ENCODE measurements around the gene ATP13A1. TPM values are rescaled to one million over a fixed set of nuclear protein-coding genes. Genes with fewer than 3 reads are reported as not detected.
"Not testable (repeated sequence)": the region's sequence is repeated elsewhere in the genome, so short reads cannot be mapped to it uniquely, and the experiment has no call there.

The ATP13A1 gene
- total RNA-seq: 74.9 TPM

DNA sequence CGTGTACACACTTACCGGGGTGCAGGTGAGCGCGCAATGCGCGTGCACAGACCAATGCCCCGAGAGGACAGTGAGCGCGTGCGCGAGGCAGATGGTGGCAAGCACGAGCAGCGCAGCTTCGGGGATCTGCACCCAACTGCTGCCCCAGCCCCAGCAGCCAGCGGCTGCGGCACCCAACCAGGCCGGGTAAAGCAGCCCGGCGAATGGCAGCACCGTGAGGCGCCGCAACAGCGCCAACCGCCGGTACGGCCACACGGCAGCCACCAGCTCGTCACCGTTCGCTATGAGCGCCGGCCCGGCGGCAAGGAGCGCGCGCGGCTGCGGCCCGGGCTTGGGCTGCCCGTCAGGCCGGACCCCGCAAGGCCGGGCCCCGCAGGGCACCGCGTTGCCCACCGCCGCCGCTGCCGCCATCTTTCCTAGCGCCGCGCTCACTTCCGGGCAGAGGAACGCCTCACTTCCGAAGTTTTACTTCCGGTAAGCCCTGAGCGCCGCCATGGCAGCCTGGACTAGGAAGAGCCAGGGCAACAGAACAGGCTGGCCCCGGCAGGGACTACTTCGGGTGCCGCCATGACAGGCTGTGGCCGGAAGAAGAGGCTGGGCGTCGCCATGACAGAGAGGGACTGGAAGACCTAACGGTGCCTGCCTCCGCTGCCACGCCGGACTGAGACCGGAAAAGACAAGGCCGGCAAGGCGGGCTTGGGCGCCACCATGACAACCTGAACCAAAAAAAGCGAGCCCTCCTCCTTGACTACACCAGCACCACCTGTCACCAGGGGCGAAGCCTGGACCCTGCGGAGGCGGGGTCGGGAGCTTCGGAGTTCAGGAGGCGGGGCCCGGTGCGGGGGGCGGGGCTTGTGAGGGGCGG is at the start of gene ATP13A1:
TSS of gene ATP13A1 (minus strand) at position 421 of the 865 bp plus-strand sequence. CDS start at position 411, 10 bp downstream.
- DNase-seq (ENCODE audit: low spot score): peak; percentile 97

DNA sequence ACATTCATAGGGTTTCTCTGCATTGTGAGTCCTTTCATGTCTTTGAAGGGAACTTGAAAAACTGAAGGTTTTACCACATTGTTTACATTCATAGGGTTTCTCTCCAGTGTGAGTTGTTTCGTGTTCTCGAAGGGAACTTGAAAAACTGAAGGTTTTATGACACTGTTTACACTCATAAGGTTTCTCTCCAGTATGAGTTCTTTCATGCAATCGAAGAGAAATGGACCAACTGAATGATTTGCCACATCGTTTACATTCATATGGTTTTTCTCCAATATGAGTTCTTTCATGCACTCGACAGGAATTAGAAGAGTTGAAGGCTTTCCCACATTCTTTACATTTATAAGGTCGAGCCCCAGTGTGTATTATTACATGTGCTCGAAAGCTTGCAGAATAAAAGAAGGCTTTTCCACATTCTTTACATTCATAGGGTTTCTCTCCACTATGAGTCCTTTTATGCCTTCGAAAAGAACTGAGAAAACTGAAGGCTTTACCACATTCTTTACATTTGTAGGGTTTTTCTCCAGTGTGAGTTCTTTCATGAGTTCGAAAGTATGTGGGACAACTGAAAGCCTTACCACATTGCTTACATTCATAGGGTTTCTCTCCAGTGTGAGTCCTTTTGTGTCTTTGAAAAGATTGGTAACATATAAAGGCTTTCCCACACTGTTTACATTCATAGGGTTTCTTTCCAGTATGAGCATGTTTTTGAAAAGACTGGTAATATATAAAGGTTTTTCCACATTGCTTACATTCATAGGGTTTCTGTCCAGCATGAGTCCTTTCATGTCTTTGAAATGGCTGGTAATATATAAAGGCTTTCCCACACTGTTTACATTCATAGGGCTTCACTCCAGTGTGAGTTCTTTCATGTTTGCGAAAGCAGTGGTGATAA is 48.7 kb upstream of the ATP13A1 start:
- no peak for DNase-seq (ENCODE audit: low spot score)

DNA sequence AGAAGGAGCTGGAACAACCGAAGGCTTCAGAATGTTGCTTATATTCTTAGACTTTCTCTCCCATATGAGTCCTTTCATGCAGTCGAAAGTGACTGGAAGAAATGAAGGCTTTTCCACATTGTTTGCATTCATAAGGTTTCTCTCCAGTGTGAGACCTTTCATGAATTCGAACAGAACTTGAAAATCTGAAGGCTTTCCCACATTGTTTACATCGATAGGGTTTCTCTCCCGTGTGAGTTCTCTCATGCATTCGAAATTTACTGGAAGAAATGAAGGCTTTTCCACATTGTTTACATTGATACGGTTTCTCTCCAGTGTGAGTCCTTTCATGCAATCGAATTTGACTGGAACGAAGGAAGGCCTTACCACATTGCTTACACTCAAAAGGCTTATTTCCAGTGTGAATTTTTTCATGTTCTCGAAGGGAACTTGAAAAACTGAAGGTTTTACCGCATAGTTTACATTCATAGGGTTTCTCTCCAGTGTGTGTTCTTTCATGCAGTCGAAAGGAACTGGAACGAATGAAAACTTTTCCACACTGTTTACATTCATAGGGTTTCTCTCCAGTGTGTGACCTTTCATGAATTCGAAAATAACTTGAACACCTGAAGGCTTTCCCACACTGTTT is 47.9 kb upstream of the ATP13A1 start:
- DNase-seq (ENCODE audit: low spot score): no peak

DNA sequence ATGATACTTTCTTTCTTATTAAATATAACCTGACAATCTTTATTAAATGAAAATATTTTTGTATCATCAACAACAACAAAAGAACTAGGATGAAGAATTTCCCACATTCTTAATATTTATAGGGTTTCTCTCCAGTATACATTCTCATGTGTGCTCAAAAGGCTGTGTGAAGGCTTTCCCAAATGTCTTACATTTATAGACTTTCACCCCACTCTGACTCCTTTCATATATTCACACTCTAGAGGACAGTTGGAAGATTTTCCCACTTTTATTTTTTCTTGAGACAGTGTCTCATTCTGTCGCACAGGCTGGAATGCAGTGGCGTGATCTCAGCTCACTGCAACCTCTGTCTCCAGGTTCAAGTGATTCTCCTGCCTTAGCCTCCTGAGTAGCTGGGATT is 47.0 kb upstream of the ATP13A1 start:
- DNase-seq (ENCODE audit: low spot score): no peak

DNA sequence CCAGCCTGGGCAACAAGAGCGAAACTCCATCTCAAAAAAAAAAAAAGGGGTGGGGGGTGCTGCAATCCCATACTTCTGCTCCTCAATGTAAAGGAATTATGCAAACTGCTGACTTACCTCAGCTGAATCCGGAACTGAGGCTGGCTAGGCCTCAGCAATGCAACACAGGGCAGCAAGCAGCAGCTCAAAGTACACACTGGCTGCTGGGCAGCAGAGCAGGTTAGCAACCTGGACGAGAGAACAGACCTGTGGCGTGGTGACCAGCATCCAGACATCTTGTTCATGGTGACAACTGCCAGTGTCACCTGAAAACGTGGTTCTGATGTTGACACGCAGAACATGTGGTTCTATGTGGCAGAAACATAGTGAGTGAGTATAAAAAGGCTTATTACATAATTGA is 41.4 kb upstream of the ATP13A1 start:
- DNase-seq (ENCODE audit: low spot score): no peak

DNA sequence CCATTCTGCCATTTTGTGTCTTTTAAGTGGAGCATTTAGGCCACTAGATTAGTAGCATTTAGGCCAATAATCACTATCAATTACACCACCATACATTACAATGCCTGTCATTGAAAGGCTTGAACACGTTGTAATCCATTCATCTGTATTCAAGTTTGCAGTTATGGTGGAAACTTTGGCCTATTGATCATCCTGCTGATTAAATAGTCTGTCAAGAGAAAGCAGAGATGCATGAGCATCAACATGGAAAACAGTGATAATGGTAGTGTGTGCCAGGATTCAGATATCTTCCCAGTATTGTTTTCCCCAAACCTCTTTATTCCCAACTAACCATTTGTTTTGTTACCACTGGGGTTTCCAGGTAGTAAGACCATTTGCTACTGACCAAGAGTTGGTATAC is 37.0 kb upstream of the ATP13A1 start:
- DNase-seq (ENCODE audit: low spot score): not testable (repeated sequence)

DNA sequence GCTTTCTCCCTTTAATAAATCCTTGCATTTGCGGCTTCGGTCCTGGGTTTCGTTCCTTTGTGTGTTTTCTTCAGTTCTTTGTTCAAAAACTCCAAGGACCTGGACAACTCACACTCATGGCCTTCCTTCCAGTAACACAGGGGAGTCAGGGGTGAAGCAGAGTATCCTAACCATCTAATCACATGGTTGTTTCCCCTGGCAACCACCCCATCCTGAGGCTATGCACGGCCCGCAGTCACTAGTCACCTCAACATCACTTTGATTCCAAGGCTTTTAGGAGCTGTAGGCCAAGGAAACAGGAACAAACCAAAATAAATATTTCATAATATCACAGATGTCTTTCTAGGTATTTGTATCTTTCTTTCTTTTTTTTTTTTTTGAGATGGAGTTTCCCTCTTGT is 34.1 kb upstream of the ATP13A1 start:
- DNase-seq (ENCODE audit: low spot score): no peak

DNA sequence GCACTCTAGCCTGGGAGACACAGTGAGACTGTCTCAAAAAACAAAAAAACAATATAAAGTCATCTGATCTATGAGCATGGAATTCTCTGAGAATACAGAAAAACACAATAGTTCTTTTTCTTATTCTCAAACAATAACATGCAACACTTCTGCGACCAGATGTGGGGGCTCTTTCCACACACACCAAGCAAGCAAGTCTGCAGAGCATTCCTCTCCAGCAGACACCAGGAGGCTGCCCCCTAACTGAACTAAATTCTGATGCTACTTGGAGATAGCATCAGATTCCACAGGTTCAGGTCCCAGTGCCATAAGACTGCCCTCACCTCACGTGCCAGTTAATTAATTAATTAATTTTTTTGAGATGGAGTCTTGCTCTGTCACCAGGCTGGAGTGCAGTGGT is 32.9 kb upstream of the ATP13A1 start:
- DNase-seq (ENCODE audit: low spot score): no peak

DNA sequence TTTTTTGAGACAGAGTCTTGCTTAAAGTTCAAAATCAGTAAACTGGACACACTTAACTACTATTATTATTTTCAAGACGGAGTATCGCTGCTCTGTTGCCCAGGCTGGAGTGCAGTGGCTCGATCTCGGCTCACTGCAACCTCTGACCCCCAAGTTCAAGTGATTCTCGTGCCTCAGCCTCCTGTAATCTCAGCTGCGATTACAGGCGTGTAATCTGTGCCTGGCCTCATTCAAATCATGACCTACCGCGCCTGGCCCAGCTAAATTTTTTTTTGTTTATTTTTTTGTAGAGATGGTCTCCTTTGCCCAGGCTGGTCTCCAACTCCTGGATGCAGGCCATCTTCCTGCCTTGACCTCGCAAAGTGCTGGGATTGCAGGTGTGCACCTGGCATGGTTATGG is 28.2 kb upstream of the ATP13A1 start:
- DNase-seq (ENCODE audit: low spot score): no peak

DNA sequence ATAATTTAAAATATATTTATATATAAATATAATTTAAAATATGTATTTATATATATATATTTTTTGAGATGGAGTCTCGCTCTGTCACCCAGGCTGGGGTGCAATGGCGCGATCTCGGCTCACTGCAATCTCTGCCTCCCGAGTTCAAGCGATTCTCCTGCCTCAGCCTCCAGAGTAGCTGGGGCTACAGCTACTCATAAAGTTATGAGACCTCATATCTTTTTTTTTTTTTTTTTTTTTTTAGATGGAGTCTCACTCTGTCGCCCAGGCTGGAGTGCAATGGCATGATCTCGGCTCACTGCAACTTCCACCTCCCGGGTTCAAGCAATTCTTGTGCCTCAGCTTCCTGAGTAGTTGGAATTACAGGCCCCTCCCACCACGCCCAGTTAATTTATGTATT is 25.5 kb upstream of the ATP13A1 start:
- DNase-seq (ENCODE audit: low spot score): not testable (repeated sequence)

DNA sequence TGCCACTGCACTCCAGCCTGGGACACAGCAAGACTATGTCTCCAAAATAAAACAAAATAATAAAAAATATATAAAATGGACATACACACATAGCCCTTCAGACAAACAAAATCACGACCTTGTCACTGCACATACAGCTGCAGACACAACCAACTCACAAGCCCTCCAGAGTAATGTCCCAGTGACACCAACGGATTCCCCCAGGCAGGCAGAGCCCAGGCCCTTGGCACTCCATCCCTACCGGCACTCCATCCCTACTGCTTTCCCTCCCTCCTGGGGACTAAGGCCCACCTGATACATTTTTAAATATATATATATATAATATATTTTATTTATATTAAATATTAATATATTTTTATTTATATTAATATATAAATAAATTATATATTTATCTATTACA is 23.6 kb upstream of the ATP13A1 start:
- no peak for DNase-seq (ENCODE audit: low spot score)

DNA sequence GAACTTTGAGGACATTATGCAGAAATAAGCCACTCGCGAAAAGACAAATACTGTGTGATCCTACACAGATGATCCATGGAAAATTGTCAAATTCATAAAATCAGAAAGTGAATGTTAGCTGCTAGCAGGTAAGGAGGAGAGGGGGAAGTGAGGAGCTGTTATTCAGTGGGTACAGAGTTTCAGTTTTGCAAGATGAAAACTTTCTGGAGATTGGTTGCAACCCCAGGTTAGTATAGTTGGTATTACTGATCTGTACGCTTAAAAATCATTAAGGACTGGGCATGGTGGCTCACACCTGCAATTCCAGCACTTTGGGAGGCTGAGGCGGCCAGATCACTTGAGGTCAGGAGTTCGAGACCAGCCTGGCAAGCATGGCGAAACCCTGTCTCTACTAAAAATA is 23.1 kb upstream of the ATP13A1 start:
- DNase-seq (ENCODE audit: low spot score): no peak

DNA sequence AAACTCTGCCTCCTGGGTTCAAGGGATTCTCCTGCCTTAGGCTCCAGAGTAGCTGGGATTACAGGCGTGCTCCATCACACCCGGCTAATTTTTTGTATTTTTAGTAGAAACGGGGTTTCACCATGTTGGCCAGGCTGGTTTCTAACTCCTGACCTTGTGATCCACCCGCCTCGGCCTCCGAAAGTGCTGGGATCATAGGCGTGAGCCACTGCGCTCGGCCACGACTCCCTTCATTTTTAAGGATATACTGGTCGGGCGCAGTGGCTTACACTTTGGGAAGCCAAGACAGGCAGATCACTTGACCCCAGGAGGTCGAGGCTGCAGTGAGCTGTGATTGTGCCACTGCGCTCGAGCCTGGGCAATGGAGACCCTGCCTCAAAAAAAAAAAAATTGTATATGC is 22.6 kb upstream of the ATP13A1 start:
- not testable (repeated sequence) for DNase-seq (ENCODE audit: low spot score)

DNA sequence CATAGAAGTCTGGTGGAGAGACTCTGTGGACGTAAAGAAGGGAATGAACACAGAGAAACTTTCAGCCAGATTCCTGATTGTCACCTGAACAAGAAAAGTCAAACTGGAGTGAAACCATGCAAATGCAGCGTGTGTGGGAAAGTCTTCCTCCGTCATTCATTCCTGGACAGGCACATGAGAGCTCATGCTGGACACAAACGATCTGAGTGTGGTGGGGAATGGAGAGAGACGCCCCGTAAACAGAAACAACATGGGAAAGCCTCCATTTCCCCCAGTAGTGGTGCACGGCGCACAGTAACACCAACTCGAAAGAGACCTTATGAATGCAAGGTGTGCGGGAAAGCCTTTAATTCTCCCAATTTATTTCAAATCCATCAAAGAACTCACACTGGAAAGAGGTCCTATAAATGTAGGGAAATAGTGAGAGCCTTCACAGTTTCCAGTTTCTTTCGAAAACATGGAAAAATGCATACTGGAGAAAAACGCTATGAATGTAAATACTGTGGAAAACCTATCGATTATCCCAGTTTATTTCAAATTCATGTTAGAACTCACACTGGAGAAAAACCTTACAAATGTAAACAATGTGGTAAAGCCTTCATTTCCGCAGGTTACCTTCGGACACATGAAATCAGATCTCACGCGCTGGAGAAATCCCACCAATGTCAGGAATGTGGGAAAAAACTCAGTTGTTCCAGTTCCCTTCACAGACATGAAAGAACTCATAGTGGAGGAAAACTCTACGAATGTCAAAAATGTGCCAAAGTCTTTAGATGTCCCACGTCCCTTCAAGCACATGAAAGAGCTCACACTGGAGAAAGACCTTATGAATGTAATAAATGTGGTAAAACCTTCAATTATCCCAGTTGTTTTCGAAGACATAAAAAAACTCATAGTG is 15.9 kb upstream of the ATP13A1 start:
- no peak for DNase-seq (ENCODE audit: low spot score)

DNA sequence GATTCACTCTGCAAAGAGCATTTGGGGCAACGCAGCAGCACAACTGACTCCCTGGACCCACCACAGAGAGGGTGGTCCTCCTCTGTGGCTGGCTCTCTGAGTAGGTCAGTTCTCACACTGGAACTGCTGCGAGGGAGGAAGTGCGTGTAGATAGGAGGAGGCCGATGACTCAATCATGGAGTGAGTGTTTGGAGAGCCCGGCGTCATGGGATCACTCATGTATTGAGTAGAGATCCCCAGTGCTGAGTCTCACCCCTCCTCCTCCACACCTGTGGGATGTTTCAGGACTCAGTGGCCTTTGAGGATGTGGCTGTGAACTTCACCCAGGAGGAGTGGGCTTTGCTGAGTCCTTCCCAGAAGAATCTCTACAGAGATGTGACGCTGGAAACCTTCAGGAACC is 14.1 kb upstream of the ATP13A1 start:
- DNase-seq (ENCODE audit: low spot score): no peak

DNA sequence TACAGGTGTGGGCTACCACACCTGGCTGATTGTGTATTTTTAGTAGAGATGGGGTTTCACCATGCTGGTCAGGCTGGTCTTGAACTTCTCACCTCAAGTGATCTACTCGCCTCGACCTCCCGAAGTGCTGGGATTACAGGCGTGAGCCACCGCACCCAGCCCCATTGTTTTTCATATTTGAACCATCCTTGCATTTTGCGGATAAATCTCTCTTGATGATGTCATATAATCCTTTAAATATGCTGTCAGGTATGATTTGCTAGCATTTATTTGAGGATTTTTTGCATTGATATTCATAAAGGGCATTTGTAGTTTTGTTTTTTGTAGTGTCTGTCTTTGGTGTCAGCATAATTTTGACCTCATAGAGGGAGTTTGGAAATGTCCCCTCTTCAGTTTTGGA is 10.8 kb upstream of the ATP13A1 start:
- no peak for DNase-seq (ENCODE audit: low spot score)

DNA sequence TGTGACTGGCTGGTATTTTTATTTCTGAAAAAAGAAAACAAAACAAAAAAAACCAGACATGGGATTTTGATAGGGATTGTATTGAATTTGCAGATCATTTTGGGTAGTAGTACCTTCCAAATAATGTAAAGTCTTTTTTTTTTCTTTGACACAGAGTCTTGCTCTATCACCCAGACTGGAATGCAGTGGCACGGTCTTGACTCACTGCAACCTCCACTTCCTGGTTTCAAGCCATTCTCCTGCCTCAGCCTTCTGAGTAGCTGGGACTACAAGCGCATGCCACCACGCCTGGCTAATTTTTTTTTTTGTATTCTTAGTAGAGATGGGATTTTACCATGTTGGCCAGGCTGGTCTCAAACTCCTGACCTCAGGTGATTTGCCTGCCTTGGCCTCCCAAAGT is 9.3 kb upstream of the ATP13A1 start:
- no peak for DNase-seq (ENCODE audit: low spot score)

DNA sequence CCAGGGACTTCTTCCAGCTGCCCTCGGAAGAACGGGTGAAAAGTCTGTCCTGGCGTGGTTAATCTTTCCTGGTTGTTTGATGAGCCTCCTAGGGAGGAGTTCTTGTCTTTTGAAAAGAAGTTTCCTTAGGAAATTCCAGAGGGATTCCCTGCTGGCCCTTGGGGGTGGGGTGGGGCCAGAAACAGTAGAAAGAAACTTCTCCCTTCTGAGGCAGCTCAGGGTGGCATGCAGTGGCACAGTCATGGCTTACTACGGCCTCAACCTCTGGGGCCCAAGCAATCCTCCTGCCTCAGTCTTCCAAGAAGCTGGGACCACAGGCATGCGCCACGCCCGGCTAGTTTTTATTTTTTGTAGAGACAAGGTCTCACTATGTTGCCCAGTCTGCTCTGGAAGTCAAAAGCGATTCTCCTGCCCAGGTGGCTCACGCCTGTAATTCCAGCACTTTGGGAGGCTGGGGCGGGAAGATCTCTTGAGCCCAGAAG is 6.6 kb upstream of the ATP13A1 start:
- DNase-seq (ENCODE audit: low spot score): no peak

DNA sequence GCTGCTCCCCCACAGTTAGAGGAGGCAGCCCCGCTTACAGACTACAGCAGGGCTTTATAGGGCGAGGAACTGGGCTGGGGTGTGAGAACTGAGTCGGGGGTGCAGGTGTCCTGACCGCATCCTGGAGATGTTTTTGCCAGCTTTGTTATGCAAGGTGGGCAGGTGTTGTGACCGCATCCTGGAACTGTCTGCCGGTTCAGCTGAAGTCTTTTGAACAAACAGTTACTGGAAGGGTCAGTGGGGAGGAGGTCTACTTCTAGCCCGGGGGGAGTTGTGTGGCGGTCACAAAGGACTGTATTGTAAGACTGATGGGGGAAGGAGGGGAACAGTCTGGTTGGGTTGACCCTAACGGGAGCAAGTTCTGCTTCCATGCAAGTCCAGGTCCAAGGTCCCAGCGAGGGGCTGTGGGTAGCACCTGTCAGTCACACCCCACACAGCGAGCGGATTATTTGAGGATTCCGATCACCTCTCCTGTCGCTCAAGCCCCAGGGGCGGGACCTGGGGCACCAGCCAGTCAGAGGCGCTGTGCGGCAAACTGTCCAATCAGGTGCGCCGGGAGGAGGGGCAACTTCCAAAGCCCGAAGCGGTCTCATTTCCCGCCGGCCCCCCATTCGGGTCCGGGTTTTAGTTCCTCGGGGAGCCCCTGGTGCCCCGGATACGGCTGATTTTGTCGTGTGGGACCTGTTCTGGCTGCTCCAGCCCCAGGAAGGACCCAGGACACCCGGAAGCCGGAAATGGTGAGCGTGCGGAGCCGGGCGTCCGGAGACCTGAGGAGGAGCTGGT is 4.9 kb upstream of the ATP13A1 start, which contains the start of gene ZNF101:
TSS of gene ZNF101 (plus strand) at position 610 of the 783 bp plus-strand sequence. CDS start at position 735, 125 bp downstream.
- DNase-seq (ENCODE audit: low spot score): peak; percentile 95

DNA sequence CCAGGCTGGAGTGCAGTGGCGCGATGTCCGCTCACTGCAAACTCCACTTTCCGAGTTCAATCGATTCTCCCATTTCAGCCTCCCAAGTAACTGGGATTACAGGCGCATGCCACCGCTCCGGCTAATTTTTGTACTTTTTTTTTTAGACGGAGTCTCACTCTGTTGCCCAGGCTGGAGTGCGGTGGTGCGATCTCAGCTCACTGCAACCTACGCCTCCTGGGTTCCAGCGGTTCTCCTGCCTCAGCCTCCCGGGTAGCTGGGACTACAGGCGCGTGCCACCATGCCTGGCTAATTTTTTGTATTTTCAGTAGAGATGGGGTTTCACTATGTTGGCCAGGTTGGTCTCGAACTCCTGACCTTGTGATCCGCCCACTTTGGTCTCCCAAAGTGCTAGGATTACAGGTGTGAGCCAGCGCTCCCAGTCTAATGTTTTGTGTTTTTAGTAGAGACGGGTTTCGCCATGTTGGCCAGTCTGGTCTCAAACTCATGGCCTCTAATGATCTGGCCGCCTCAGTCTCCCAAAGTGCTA is 2.0 kb upstream of the ATP13A1 start:
- DNase-seq (ENCODE audit: low spot score): not testable (repeated sequence)
